Measurements from ENCODE around the gene C22orf31. TPM values are rescaled to one million over a fixed set of nuclear protein-coding genes. Genes with fewer than 3 reads are reported as not detected.
A peak's percentile ranks its signal among the peaks of the same experiment; 100 is the strongest.

Gene C22orf31
- total RNA-seq, 2 donors from 2014 or later = not detected

DNA sequence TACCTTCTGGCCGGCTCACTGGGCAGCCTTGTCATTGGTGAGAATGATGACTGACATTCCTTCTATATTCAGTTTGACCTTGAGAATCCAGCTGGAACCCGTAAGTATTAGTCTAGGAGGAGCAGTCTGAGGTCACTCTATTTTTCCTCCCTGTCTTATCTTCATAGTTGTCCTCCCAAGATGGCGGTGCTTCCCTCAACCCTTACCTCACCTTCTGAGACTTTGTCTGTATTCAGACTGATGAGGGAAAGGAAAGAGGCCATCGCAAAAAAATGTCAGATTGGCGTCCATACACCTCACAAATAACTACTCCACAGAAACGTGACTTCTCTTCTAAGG, 17.2 kb upstream of the C22orf31 start:
- Mint-ChIP-seq H3K27me3 (ENCODE audit: insufficient read depth) (peaks cover 16% of the 10 kb centered on the region), H3K9me3 (no peaks in the 10 kb centered on the region), H3K27ac (no peak overlapping the region), H3K4me1 (peaks cover 18% of the 10 kb centered on the region), H3K36me3 (ENCODE audit: low read depth) (no peaks in the 10 kb centered on the region), H3K4me3 (no peak overlapping the region)
- H3K36me3 ChIP-seq (ENCODE audit: control insufficient read depth, insufficient read depth, low read length) = no peaks in the 10 kb centered on the region
- no peak for DNase-seq
- H3K9ac ChIP-seq (ENCODE audit: extremely low read depth, low read length, poor library complexity, severe bottlenecking) = no peak overlapping the region
- H3K9me3 ChIP-seq (ENCODE audit: control insufficient read depth, low read length) = no peaks in the 10 kb centered on the region
- peaks cover 21% of the 10 kb centered on the region for H3K27me3 ChIP-seq (ENCODE audit: control insufficient read depth, insufficient read depth, low read length, poor library complexity, severe bottlenecking)
- WGBS, 2 experiments (ENCODE audit: insufficient coverage in 1 of 2, insufficient read length in 1 of 2) = 93 to 94% methylated on average over 3 to 5 of the region's 6 CpGs
- H3K27ac ChIP-seq (ENCODE audit: low read depth, low read length) = no peak overlapping the region
- no peak overlapping the region for H3K4me3 ChIP-seq (ENCODE audit: low read length)
- TF ChIP-seq, protein P1, sequence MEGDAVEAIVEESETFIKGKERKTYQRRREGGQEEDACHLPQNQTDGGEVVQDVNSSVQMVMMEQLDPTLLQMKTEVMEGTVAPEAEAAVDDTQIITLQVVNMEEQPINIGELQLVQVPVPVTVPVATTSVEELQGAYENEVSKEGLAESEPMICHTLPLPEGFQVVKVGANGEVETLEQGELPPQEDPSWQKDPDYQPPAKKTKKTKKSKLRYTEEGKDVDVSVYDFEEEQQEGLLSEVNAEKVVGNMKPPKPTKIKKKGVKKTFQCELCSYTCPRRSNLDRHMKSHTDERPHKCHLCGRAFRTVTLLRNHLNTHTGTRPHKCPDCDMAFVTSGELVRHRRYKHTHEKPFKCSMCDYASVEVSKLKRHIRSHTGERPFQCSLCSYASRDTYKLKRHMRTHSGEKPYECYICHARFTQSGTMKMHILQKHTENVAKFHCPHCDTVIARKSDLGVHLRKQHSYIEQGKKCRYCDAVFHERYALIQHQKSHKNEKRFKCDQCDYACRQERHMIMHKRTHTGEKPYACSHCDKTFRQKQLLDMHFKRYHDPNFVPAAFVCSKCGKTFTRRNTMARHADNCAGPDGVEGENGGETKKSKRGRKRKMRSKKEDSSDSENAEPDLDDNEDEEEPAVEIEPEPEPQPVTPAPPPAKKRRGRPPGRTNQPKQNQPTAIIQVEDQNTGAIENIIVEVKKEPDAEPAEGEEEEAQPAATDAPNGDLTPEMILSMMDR (conservative IDR thresholded peaks at IDR 0.05) = no peak
- no peaks in the 10 kb centered on the region for H3K4me1 ChIP-seq (ENCODE audit: control insufficient read depth, insufficient read depth, low read length)

DNA sequence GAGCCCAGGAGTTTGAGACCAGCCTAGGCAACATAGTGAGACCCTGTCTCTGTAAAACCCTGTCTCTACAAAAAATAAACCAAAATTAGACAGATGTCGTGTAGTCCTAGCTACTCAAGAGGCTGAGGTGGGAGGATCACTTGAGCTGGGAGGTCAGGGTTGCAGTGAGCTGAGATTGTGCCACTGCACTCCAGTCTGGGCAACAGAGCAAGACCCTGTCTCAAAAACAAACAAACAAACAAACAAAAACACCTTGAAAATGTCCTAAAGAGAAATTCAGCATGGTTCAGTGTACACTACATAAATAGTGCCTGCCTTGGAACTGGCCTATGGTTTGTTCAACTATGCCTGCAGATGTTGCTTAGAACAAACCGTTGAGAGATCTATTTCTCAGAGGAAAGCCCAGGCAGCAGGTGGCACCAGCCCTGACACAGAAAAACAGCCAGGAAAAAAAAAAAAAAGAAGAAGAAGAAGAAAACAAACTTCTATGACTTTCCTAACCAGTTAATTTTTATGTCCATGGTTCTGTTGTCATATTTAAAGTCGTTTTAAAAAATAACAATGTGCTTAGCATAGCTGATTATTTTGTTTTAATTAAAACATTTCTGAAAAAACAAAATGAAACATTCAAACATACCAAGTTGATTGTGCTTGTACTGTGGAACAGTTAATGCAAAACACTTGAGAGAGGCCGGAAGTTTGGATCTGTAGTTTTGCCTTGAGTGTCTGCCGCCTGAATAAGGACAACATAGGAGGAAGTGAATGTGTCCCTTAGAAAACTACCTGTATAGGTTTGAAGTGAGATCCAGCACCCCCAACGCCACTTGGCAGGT, 16.6 kb upstream of the C22orf31 start:
- Histone ChIP-seq H3K27me3 (ENCODE audit: control insufficient read depth, insufficient read depth, low read length, poor library complexity, severe bottlenecking) (peaks cover 27% of the 10 kb centered on the region), H3K36me3 (ENCODE audit: control insufficient read depth, insufficient read depth, low read length) (no peaks in the 10 kb centered on the region), H3K9ac (ENCODE audit: extremely low read depth, low read length, poor library complexity, severe bottlenecking) (no peak overlapping the region), H3K27ac (ENCODE audit: low read depth, low read length) (no peak overlapping the region), H3K4me1 (ENCODE audit: control insufficient read depth, insufficient read depth, low read length) (no peaks in the 10 kb centered on the region), H3K4me3 (ENCODE audit: low read length) (no peak overlapping the region), H3K9me3 (ENCODE audit: control insufficient read depth, low read length) (no peaks in the 10 kb centered on the region)
- Mint-ChIP-seq H3K27me3 (ENCODE audit: insufficient read depth) (peaks cover 21% of the 10 kb centered on the region), H3K9me3 (no peaks in the 10 kb centered on the region), H3K36me3 (ENCODE audit: low read depth) (no peaks in the 10 kb centered on the region), H3K27ac (no peak overlapping the region), H3K4me3 (no peak overlapping the region), H3K4me1 (peaks cover 15% of the 10 kb centered on the region)
- WGBS, 2 experiments (ENCODE audit: insufficient coverage in 1 of 2, insufficient read length in 1 of 2) = 94 to 100% methylated on average over 4 to 5 of the region's 6 CpGs
- no peak for DNase-seq
- TF ChIP-seq, protein P1 (conservative IDR thresholded peaks at IDR 0.05) = no peak

DNA sequence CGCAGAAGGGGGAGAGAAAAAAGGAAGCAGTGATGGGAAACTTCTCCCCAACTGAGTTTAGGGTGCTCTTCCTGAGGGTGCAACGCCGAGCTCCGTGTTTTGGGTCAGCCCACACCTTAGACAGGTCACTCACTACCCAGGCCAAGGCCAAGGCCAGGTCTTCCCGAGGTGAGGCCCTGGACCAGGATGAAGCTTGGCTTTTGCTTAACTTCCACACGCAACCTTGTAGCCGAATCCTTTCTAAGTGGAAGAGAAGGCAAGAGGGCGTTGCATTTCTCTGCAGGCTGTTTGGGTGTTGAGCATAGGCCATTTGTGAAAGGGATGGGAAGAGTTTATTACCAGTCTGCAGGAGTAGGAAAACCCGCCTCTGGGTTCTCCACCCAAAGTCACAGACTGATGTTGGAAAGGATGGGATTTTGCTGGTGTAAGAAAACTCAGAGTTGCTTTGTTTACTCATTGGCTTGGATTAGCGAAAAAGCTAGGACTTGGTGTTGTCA, 12.7 kb upstream of the C22orf31 start:
- Histone ChIP-seq H3K27ac (ENCODE audit: low read depth, low read length) (no peak overlapping the region), H3K4me1 (ENCODE audit: control insufficient read depth, insufficient read depth, low read length) (no peaks in the 10 kb centered on the region), H3K27me3 (ENCODE audit: control insufficient read depth, insufficient read depth, low read length, poor library complexity, severe bottlenecking) (peaks cover 59% of the 10 kb centered on the region), H3K9me3 (ENCODE audit: control insufficient read depth, low read length) (no peaks in the 10 kb centered on the region), H3K36me3 (ENCODE audit: control insufficient read depth, insufficient read depth, low read length) (no peaks in the 10 kb centered on the region), H3K4me3 (ENCODE audit: low read length) (peak overlapping the region; percentile 78), H3K9ac (ENCODE audit: extremely low read depth, low read length, poor library complexity, severe bottlenecking) (no peak overlapping the region)
- 72 to 87% methylated on average over 7 to 10 of the region's 10 CpGs for WGBS, 2 experiments (ENCODE audit: insufficient coverage in 1 of 2, insufficient read length in 1 of 2)
- no peak overlapping the region for H3K27ac Mint-ChIP-seq
- peak overlapping the region; percentile 65 for H3K4me3 Mint-ChIP-seq
- peaks cover 52% of the 10 kb centered on the region for H3K27me3 Mint-ChIP-seq (ENCODE audit: insufficient read depth)
- TF ChIP-seq, protein P1 (conservative IDR thresholded peaks at IDR 0.05) = no peak
- H3K9me3 Mint-ChIP-seq = no peaks in the 10 kb centered on the region
- peaks cover 19% of the 10 kb centered on the region for H3K4me1 Mint-ChIP-seq
- no peak for DNase-seq
- H3K36me3 Mint-ChIP-seq (ENCODE audit: low read depth) = no peaks in the 10 kb centered on the region
